Type B pancreatic cell (in vitro differentiated cells): ENCODE measurements around the gene TASL. TPM values are rescaled to one million over a fixed set of nuclear protein-coding genes. Genes with fewer than 3 reads are reported as not detected.

Experiments used
- DNase-seq: peaks from one replicate; pipeline ENCODE4 v3.0.0; 2021; ENCODE audit warnings: mixed read lengths; ENCODE audit not compliant: unreplicated experiment; ENCODE audit errors: extremely low spot score
- H3K27ac Mint-ChIP-seq: 2 replicates; pipeline ENCODE4 v1.8.0; 2021; ENCODE audit warnings: mild to moderate bottlenecking, mixed read lengths
- H3K27me3 Mint-ChIP-seq: 2 replicates; pipeline ENCODE4 v1.8.0; 2021; ENCODE audit warnings: mixed read lengths
- H3K36me3 Mint-ChIP-seq: 2 replicates; pipeline ENCODE4 v1.8.0; 2021; ENCODE audit warnings: mixed read lengths
- H3K4me1 Mint-ChIP-seq: one replicate; pipeline ENCODE4 v1.8.0; 2021; ENCODE audit warnings: mixed read lengths; ENCODE audit not compliant: unreplicated experiment
- H3K4me3 Mint-ChIP-seq: 2 replicates; pipeline ENCODE4 v1.8.0; 2021; ENCODE audit warnings: mild to moderate bottlenecking, mixed read lengths
- H3K9me3 Mint-ChIP-seq: 2 replicates; pipeline ENCODE4 v1.8.0; 2021; ENCODE audit warnings: mixed read lengths
- CTCF ChIP-seq: fragments of 200-600 bp; sonication (generic); conservative IDR thresholded peaks from 2 replicates; pipeline ENCODE4 v1.5.0; 2021; ENCODE audit warnings: antibody characterized with exemption, mild to moderate bottlenecking
- long read RNA-seq: library from polyadenylated mRNA; unstranded; transcript quantifications from one replicate; pipeline ENCODE4 v2.0.0, GENCODE V29; 2020
- total RNA-seq: library from RNA; stranded (reverse); gene quantifications from 2 replicates; pipeline ENCODE4 v1.2.1, GENCODE V29; 2021; ENCODE audit warnings: low replicate concordance

TASL gene
- not detected in 2 replicates for total RNA-seq
- long read RNA-seq, result 0 reads

GRCh38 chrX:30577362-30577991 lies at the start of gene TASL:
Gene TASL (minus strand): TSS chrX:30577766. CDS start chrX:30560355, 17,411 bp downstream.
- peaks cover 4% of the 10 kb centered on the region for H3K9me3 Mint-ChIP-seq
- no peaks in the 10 kb centered on the region for H3K4me1 Mint-ChIP-seq
- no peak for TF ChIP-seq CTCF
- no peak within 1 kb of the TSS for H3K27ac Mint-ChIP-seq
- H3K36me3 Mint-ChIP-seq, result no peaks in the 10 kb centered on the region
- DNase-seq, result no peak
- peaks cover 2% of the 10 kb centered on the region for H3K27me3 Mint-ChIP-seq
- no peak within 1 kb of the TSS for H3K4me3 Mint-ChIP-seq

- Mint-ChIP-seq H3K27ac (no peak overlapping the region), H3K4me3 (no peak overlapping the region), H3K27me3 (no peaks in the 10 kb centered on the region), H3K9me3 (no peaks in the 10 kb centered on the region), H3K4me1 (no peaks in the 10 kb centered on the region), H3K36me3 (no peaks in the 10 kb centered on the region)
- TF ChIP-seq CTCF, result no peak
- DNase-seq, result no peak
These were observed 48.8 kb upstream of the TASL start for GRCh38 chrX:30626402-30626801.

GRCh38 chrX:30622361-30622760 lies 44.8 kb upstream of the TASL start:
- no peaks in the 10 kb centered on the region for H3K9me3 Mint-ChIP-seq
- DNase-seq, result no peak
- H3K4me1 Mint-ChIP-seq, result no peaks in the 10 kb centered on the region
- no peaks in the 10 kb centered on the region for H3K27me3 Mint-ChIP-seq
- H3K4me3 Mint-ChIP-seq, result no peak overlapping the region
- no peak overlapping the region for H3K27ac Mint-ChIP-seq
- TF ChIP-seq CTCF, result no peak
- H3K36me3 Mint-ChIP-seq, result no peaks in the 10 kb centered on the region

- peaks cover 7% of the 10 kb centered on the region for H3K9me3 Mint-ChIP-seq
These were observed 43.5 kb upstream of the TASL start for GRCh38 chrX:30620980-30621618.

GRCh38 chrX:30620125-30620524 lies 42.6 kb upstream of the TASL start:
- H3K36me3 Mint-ChIP-seq, result no peaks in the 10 kb centered on the region
- no peak for TF ChIP-seq CTCF
- DNase-seq, result no peak
- H3K4me1 Mint-ChIP-seq, result no peaks in the 10 kb centered on the region
- H3K9me3 Mint-ChIP-seq, result peaks cover 7% of the 10 kb centered on the region
- no peak overlapping the region for H3K4me3 Mint-ChIP-seq
- no peaks in the 10 kb centered on the region for H3K27me3 Mint-ChIP-seq
- H3K27ac Mint-ChIP-seq, result no peak overlapping the region

More at GRCh38 chrX:30620980-30621618, 43.5 kb upstream of the TASL start:
- H3K27me3 Mint-ChIP-seq, result no peaks in the 10 kb centered on the region
- H3K4me3 Mint-ChIP-seq, result no peak overlapping the region
- no peak for DNase-seq
- H3K27ac Mint-ChIP-seq, result no peak overlapping the region
- no peaks in the 10 kb centered on the region for H3K4me1 Mint-ChIP-seq
- no peak for TF ChIP-seq CTCF
- H3K36me3 Mint-ChIP-seq, result no peaks in the 10 kb centered on the region
